C4-2B (cell line): Measurements from ENCODE around the gene TCF12.

Source experiments
- H3K27ac ChIP-seq: fragments of 450-650 bp; 2 replicates; pipeline ENCODE4 v1.5.1; 2017
- ZFX ChIP-seq: fragments of 450-650 bp; IDR thresholded peaks from 2 replicates; pipeline ENCODE4 v1.6.1; 2017
- TF ChIP-seq, protein P1 (sequence below): fragments of 450-650 bp; conservative IDR thresholded peaks from 2 replicates; pipeline ENCODE4 v1.5.1; 2017; ENCODE audit warnings: mild to moderate bottlenecking

The TCF12 gene

GRCh38 chr15:57314221-57314620, 395.8 kb downstream of the TCF12 start:
- no peak for TF ChIP-seq ZFX
- TF ChIP-seq, protein P1, sequence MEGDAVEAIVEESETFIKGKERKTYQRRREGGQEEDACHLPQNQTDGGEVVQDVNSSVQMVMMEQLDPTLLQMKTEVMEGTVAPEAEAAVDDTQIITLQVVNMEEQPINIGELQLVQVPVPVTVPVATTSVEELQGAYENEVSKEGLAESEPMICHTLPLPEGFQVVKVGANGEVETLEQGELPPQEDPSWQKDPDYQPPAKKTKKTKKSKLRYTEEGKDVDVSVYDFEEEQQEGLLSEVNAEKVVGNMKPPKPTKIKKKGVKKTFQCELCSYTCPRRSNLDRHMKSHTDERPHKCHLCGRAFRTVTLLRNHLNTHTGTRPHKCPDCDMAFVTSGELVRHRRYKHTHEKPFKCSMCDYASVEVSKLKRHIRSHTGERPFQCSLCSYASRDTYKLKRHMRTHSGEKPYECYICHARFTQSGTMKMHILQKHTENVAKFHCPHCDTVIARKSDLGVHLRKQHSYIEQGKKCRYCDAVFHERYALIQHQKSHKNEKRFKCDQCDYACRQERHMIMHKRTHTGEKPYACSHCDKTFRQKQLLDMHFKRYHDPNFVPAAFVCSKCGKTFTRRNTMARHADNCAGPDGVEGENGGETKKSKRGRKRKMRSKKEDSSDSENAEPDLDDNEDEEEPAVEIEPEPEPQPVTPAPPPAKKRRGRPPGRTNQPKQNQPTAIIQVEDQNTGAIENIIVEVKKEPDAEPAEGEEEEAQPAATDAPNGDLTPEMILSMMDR: no peak
- no peak overlapping the region for H3K27ac ChIP-seq

DNA sequence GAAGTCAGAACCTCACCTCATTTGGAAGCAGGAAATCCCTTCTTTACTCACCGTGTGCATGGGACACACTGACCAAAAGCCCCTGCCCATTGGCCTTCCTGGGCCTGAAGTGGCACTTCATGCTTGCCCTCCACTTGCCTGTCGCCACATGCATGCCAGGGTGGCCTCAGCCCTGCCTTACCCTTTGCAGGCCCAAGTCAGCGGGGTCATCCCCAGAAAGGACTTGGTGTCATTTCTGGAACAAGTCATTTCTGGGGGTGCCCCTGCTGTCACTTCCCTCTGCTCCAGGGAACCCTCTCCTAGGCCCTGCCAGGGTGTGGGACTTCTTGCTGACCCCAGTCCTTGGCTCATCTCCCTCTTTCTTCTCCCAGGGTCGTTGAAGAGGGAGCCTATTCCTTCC, 398.0 kb downstream of the TCF12 start:
- no peak for TF ChIP-seq ZFX
- TF ChIP-seq, protein P1: no peak
- no peak overlapping the region for H3K27ac ChIP-seq

DNA sequence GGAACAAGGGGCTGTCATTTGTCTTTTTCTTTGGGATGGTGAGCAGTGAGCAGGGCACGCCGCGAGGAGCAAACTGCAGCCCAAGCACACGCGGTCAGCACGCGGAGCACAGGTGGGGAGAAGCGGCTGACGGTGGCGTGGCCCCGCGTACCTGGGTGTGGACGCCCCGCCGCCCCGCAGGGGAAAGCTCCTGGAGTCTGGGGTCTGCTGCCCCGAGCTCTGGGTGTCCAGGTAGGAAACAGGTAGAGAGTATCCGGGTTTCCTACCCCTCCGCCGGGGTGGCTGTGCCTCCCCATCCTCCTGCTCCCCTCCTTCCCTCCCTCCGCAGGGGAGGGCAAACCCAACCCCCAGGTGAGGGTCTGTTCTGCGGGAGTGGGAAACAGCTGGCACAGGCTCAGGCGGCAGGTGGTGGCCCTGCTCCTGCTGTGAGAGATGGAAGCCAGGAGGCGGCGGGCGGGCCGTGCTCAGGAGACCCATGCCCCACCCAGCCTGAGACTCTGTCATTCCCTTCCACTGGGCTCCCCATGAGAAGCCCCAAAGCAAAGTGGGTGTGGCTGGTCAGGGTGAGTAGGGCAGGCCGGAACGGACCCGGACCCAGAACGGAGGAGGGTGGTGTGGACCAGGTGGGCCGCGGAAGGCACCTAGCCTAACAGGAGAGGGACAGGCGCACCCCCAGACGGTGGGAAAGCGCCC, 400.9 kb downstream of the TCF12 start:
- TF ChIP-seq, protein P1: no peak
- no peak for TF ChIP-seq ZFX
- H3K27ac ChIP-seq: no peak overlapping the region

GRCh38 chr15:57319919-57320560, 401.6 kb downstream of the TCF12 start:
- TF ChIP-seq ZFX: no peak
- TF ChIP-seq, protein P1: no peak
- H3K27ac ChIP-seq: no peak overlapping the region

- H3K27ac ChIP-seq: no peak overlapping the region
- TF ChIP-seq, protein P1: no peak
- TF ChIP-seq ZFX: no peak
Observed at GRCh38 chr15:57320631-57321220, 402.3 kb downstream of the TCF12 start.

- no peak overlapping the region for H3K27ac ChIP-seq
- no peak for TF ChIP-seq ZFX
- TF ChIP-seq, protein P1: no peak
Observed at GRCh38 chr15:57321485-57321884, 403.0 kb downstream of the TCF12 start.

DNA sequence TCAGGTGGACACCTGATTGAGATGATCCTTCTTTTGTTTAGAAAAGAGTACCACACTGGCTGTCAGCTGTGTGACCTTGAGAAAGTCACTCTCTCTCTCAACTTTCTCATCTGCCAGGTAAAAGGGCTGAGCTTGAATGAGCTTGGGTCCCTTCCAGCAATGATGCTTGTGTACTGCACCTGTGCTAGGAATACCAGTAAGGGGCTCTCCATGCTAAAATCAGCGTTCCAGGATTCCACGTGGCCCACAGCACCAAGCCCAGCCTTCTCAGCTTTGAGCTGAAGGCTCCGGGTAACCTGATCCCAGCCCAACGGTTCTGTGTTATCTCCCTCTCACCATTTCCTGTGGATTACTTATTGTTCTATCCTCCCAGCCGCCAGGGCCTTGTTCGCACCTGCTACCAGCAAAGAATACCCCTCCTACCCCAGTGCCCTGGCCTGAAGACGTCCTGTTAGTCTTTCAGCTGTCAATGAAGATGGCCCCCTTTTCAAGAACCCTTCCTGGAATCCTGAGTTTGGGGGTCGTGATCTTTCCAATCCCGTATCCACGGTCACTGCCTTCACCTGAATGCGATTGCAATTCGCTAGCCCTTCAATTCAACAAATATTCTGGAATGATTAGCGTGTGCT, 403.6 kb downstream of the TCF12 start:
- H3K27ac ChIP-seq: no peak overlapping the region
- no peak for TF ChIP-seq ZFX
- TF ChIP-seq, protein P1: no peak
